ENCODE results near the gene FOCAD. TPM values are rescaled to one million over a fixed set of nuclear protein-coding genes. Genes with fewer than 3 reads are reported as not detected.

FOCAD gene
- total RNA-seq, 1 donor from 2014 or later: 104 TPM

DNA sequence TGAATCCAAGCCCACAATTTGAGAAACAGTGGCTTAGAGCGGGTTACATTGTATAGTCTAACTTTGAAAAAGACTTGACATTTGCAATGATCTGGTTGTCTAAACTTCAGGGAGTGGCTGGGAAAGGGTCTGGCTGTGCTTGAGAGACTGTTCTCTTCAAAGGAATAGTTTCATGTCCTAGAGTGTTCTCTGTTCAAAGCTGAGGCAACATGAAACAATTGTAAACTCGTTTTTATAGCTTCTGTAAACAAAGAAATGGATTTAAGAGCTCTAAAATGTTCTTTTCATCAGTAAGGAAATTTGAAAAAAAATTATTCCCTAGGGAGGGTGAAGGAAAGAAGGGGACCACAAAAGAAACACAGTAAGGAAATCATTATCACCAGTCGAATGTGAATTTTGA lies 41.6 kb downstream of the FOCAD start:
- no peaks in the 10 kb centered on the region for H3K36me3 Mint-ChIP-seq (ENCODE audit: unreplicated experiment)
- H3K4me1 Mint-ChIP-seq (ENCODE audit: low read depth, unreplicated experiment): peaks cover 7% of the 10 kb centered on the region
- H3K27me3 Mint-ChIP-seq (ENCODE audit: unreplicated experiment): peaks cover 1% of the 10 kb centered on the region
- no peak for DNase-seq
- H3K9me3 Mint-ChIP-seq (ENCODE audit: unreplicated experiment): no peaks in the 10 kb centered on the region
- TF ChIP-seq, protein P1, sequence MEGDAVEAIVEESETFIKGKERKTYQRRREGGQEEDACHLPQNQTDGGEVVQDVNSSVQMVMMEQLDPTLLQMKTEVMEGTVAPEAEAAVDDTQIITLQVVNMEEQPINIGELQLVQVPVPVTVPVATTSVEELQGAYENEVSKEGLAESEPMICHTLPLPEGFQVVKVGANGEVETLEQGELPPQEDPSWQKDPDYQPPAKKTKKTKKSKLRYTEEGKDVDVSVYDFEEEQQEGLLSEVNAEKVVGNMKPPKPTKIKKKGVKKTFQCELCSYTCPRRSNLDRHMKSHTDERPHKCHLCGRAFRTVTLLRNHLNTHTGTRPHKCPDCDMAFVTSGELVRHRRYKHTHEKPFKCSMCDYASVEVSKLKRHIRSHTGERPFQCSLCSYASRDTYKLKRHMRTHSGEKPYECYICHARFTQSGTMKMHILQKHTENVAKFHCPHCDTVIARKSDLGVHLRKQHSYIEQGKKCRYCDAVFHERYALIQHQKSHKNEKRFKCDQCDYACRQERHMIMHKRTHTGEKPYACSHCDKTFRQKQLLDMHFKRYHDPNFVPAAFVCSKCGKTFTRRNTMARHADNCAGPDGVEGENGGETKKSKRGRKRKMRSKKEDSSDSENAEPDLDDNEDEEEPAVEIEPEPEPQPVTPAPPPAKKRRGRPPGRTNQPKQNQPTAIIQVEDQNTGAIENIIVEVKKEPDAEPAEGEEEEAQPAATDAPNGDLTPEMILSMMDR (IDR thresholded peaks at IDR 0.05; ENCODE audit: partially characterized antibody, unreplicated experiment): no peak
- H3K27ac Mint-ChIP-seq (ENCODE audit: unreplicated experiment): no peak overlapping the region
- no peak overlapping the region for H3K4me3 Mint-ChIP-seq (ENCODE audit: unreplicated experiment)

DNA sequence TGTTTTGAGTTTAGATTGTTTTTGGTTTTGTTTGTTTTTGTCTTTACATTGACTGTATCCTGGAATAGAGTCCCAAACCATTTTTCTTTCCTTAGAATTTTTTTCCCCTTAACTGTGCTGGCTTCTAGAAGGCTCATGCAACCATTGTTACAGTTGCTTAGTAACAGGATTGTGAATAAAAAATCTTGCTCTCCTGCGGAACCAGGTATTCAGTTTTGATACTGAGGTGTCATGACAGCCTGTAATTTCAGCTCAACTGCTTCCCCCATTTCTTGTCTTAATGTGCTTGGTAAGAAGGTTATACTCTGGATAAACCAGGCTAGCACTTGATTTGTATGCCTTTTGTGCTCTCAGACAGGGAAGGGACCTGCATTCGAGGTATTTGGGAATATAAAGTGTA lies 42.1 kb downstream of the FOCAD start:
- no peak for DNase-seq
- TF ChIP-seq, protein P1 (IDR thresholded peaks at IDR 0.05; ENCODE audit: partially characterized antibody, unreplicated experiment): no peak
- H3K4me1 Mint-ChIP-seq (ENCODE audit: low read depth, unreplicated experiment): peaks cover 7% of the 10 kb centered on the region
- H3K9me3 Mint-ChIP-seq (ENCODE audit: unreplicated experiment): no peaks in the 10 kb centered on the region
- no peak overlapping the region for H3K4me3 Mint-ChIP-seq (ENCODE audit: unreplicated experiment)
- no peak overlapping the region for H3K27ac Mint-ChIP-seq (ENCODE audit: unreplicated experiment)
- no peaks in the 10 kb centered on the region for H3K36me3 Mint-ChIP-seq (ENCODE audit: unreplicated experiment)
- peaks cover 1% of the 10 kb centered on the region for H3K27me3 Mint-ChIP-seq (ENCODE audit: unreplicated experiment)

DNA sequence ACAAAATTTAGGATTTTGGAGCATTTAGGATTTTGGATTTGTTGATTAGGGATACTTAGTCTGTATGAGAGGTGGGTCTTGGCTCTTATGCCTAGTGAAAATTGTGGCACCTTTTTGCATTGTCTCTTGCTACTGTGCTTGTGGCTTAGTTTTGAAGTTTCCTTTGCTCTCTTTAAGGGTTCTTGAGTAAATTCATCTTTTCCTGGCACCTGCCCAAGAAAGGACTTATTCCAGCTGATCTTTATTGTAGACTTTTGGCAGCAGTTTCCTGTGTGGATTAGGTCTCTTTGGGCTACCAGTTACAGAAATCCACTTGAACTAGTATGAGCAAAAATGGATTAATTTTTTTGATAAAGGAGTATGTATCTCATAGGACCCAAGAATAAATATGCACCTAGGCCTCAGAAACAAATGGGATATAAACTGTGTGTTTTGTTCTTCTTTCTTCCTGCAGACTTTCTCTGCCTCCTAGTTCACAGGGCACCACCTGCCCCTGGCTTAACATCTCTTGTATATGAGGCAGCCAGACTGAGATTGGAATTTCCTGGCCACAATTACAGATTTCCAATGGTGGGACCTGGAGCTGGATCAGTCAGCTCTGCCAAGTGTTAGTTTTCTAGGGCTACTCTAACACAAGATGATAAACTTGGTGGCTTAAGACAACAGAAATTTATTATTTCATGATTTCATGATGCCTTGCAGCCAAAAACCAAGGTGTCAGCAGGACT lies 44.6 kb downstream of the FOCAD start:
- no peak overlapping the region for H3K4me3 Mint-ChIP-seq (ENCODE audit: unreplicated experiment)

DNA sequence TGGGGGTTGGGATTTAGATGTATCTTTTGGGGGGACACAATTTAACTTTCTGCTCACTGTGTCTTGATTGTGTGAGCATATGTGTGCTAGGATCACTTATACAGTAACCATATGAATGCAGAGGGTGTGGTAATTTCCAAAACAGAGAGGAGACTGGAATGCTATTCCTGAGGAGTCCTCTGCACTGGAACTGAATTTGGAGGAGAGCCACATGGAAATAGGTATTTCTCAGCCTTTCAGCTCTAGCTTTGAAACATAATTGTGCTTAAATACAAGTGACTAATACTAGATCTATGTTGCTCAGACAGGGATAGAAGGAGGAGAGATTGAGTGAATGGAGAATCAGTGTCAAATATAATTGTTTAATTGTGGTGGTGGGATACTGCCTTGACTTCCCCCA lies 45.5 kb downstream of the FOCAD start:
- Mint-ChIP-seq H3K9me3 (ENCODE audit: unreplicated experiment) (no peaks in the 10 kb centered on the region), H3K4me1 (ENCODE audit: low read depth, unreplicated experiment) (peaks cover 7% of the 10 kb centered on the region), H3K27me3 (ENCODE audit: unreplicated experiment) (no peaks in the 10 kb centered on the region), H3K36me3 (ENCODE audit: unreplicated experiment) (no peaks in the 10 kb centered on the region), H3K4me3 (ENCODE audit: unreplicated experiment) (no peak overlapping the region), H3K27ac (ENCODE audit: unreplicated experiment) (no peak overlapping the region)
- no peak for DNase-seq
- TF ChIP-seq, protein P1 (IDR thresholded peaks at IDR 0.05; ENCODE audit: partially characterized antibody, unreplicated experiment): no peak

More for the DNA sequence above, 44.6 kb downstream of the FOCAD start:
- Mint-ChIP-seq H3K27me3 (ENCODE audit: unreplicated experiment) (no peaks in the 10 kb centered on the region), H3K9me3 (ENCODE audit: unreplicated experiment) (no peaks in the 10 kb centered on the region), H3K36me3 (ENCODE audit: unreplicated experiment) (no peaks in the 10 kb centered on the region), H3K4me1 (ENCODE audit: low read depth, unreplicated experiment) (peaks cover 7% of the 10 kb centered on the region), H3K27ac (ENCODE audit: unreplicated experiment) (no peak overlapping the region)
- DNase-seq: no peak
- TF ChIP-seq, protein P1 (IDR thresholded peaks at IDR 0.05; ENCODE audit: partially characterized antibody, unreplicated experiment): no peak

DNA sequence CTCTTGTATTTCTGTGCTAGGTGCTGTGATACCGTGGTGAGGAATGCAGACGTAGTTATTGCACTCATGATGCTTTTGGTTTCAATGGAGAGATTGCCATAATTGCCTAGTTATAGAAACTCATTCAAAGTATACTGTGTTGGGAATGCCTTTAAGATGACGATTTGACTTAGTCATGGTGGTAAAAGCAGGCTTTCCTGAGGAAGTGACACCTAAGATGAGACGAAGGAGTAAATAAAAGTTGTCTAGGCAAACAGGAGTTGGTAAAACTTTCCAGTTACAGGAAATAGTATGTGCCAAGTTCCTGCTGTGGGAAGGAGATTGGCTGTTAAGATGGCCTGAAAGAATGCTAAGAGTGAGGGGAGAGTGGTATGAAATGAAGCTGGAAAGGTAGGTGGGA lies 48.1 kb downstream of the FOCAD start:
- no peak overlapping the region for H3K27ac Mint-ChIP-seq (ENCODE audit: unreplicated experiment)
- H3K4me3 Mint-ChIP-seq (ENCODE audit: unreplicated experiment): no peak overlapping the region
- H3K36me3 Mint-ChIP-seq (ENCODE audit: unreplicated experiment): no peaks in the 10 kb centered on the region
- TF ChIP-seq, protein P1 (IDR thresholded peaks at IDR 0.05; ENCODE audit: partially characterized antibody, unreplicated experiment): no peak
- DNase-seq: no peak
- H3K9me3 Mint-ChIP-seq (ENCODE audit: unreplicated experiment): no peaks in the 10 kb centered on the region
- no peaks in the 10 kb centered on the region for H3K27me3 Mint-ChIP-seq (ENCODE audit: unreplicated experiment)
- H3K4me1 Mint-ChIP-seq (ENCODE audit: low read depth, unreplicated experiment): peaks cover 7% of the 10 kb centered on the region
